T-helper 1 cell (primary cell): ENCODE measurements around the gene OR56A5.
"Not testable (repeated sequence)": the region's sequence is repeated elsewhere in the genome, so short reads cannot be mapped to it uniquely, and the experiment has no call there.

ENCODE experiments used
- DNase-seq, 5 donors: peaks; one replicate each; pipeline ENCODE4 v3.0.0-alpha.2; 2012 to 2020
- total RNA-seq, 4 donors: gene quantifications; one replicate each; lab custom pipeline; 2026; lab: John Stamatoyannopoulos, UW

The OR56A5 gene
- 0 reads per million in 4 donors for total RNA-seq

- no peak for DNase-seq
Observed at GRCh38 chr11:5968394-5968793, at the start of gene OR56A5. Gene OR56A5, minus strand, starts transcription at chr11:5968494. Its CDS starts 0 bp downstream, at chr11:5968494.

- DNase-seq = no peak
Observed at GRCh38 chr11:6013042-6013441, 44.7 kb upstream of the OR56A5 start.

- no peak for DNase-seq
Observed at GRCh38 chr11:6012035-6012668, 43.9 kb upstream of the OR56A5 start.

GRCh38 chr11:6006846-6007245 is 38.6 kb upstream of the OR56A5 start, which contains the start of gene OR56A4:
Gene OR56A4, minus strand, starts transcription at chr11:6006946. Its CDS starts 3,954 bp downstream, at chr11:6002992.
- no peak for DNase-seq

- DNase-seq = no peak
Observed at GRCh38 chr11:6006395-6006794, 38.1 kb upstream of the OR56A5 start.

- no peak for DNase-seq
Observed at GRCh38 chr11:6002202-6002699, 34.0 kb upstream of the OR56A5 start.

GRCh38 chr11:5994791-5995190 is 26.5 kb upstream of the OR56A5 start:
- DNase-seq = no peak

GRCh38 chr11:5992604-5993251 is 24.4 kb upstream of the OR56A5 start:
- DNase-seq = no peak

GRCh38 chr11:5992150-5992549 is 23.9 kb upstream of the OR56A5 start:
- DNase-seq = no peak

- DNase-seq = no peak
Observed at GRCh38 chr11:5989203-5989602, 20.9 kb upstream of the OR56A5 start.

GRCh38 chr11:5986885-5987284 is 18.6 kb upstream of the OR56A5 start, which contains the start of gene OR52L1:
Gene OR52L1, minus strand, starts transcription at chr11:5986985. Its CDS starts 55 bp downstream, at chr11:5986930.
- no peak for DNase-seq

GRCh38 chr11:5983443-5983842 is 15.1 kb upstream of the OR56A5 start:
- no peak for DNase-seq

- DNase-seq = no peak
Observed at GRCh38 chr11:5973530-5973929, 5.2 kb upstream of the OR56A5 start.

- no peak for DNase-seq
Observed at GRCh38 chr11:5967708-5968107, 586 bp downstream of the OR56A5 start.

GRCh38 chr11:5966958-5967357 is 1.3 kb downstream of the OR56A5 start:
- no peak for DNase-seq

GRCh38 chr11:5960704-5961320 is 7.5 kb downstream of the OR56A5 start:
- not testable (repeated sequence) for DNase-seq

GRCh38 chr11:5955586-5955985 is 12.7 kb downstream of the OR56A5 start:
- no peak for DNase-seq

- DNase-seq = no peak
Observed at GRCh38 chr11:5941951-5942350, 26.3 kb downstream of the OR56A5 start, which contains the start of gene OR56A3. Gene OR56A3, plus strand, starts transcription at chr11:5942251. Its CDS starts 5,096 bp downstream, at chr11:5947347.

GRCh38 chr11:5940748-5941147 is 27.5 kb downstream of the OR56A5 start:
- no peak for DNase-seq

- no peak for DNase-seq
Observed at GRCh38 chr11:5938603-5938965, 29.7 kb downstream of the OR56A5 start.

GRCh38 chr11:5937868-5938602 is 30.3 kb downstream of the OR56A5 start:
- no peak for DNase-seq

GRCh38 chr11:5933116-5933515 is 35.2 kb downstream of the OR56A5 start:
- no peak for DNase-seq

GRCh38 chr11:5932671-5933070 is 35.6 kb downstream of the OR56A5 start:
- no peak for DNase-seq
